A549 (cell line): ENCODE measurements around the gene BTBD7. TPM values are rescaled to one million over a fixed set of nuclear protein-coding genes. Genes with fewer than 3 reads are reported as not detected.

ENCODE experiments used
- ATAC-seq, 2 experiments: fragments of 200-7000 bp in 1 of 2; fragments of >200 bp in 1 of 2; cut with Nextera tagmentation in 1 of 2; cut with Tn5 transposase in 1 of 2; 3 replicates each; pipeline versions ENCODE4 v1.8.0 to v1.9.1; 2018 to 2020; ENCODE audit warnings: mild to moderate bottlenecking in 1 of 2, moderate library complexity in 1 of 2
- CTCF ChIA-PET: fragments of 300-600 bp; sonication (Branson Sonifier 250); formaldehyde crosslinking; extraction: SDS; loops from one replicate; lab custom pipeline; 2021; ENCODE audit warnings: antibody characterized with exemption, inconsistent platforms; lab: Yijun Ruan, JAX
- POLR2A ChIA-PET: fragments of 350-600 bp; formaldehyde crosslinking; extraction: SDS; loops from one replicate; lab custom pipeline; 2021; ENCODE audit warnings: antibody characterized with exemption, inconsistent platforms; lab: Yijun Ruan, JAX
- DNase-seq, 2 experiments: peaks; one replicate each; pipeline versions ENCODE4 v3.0.0 to v3.0.0-alpha.2; 2011 to 2016; ENCODE audit warnings: low read depth in 1 of 2, low spot score in 1 of 2
- FAIRE-seq: peaks from 2 replicates; lab custom pipeline; 2011; peaks lifted over from hg19 to GRCh38; lab: Jason Lieb, UNC
- H3K27ac ChIP-seq, 2 experiments: fragments of >200 bp; sonication (Bioruptor Twin); formaldehyde crosslinking; 3 replicates each; pipeline ENCODE4 v1.5.1; 2016 to 2017
- H3K4me1 ChIP-seq: fragments of >200 bp; sonication (Bioruptor Twin); formaldehyde crosslinking; 3 replicates; pipeline ENCODE4 v1.6.1; 2016
- H3K4me2 ChIP-seq: fragments of >200 bp; sonication (Bioruptor Twin); formaldehyde crosslinking; 3 replicates; pipeline ENCODE4 v1.6.1; 2016
- H3K4me3 ChIP-seq: fragments of >200 bp; sonication (Bioruptor Twin); formaldehyde crosslinking; 3 replicates; pipeline ENCODE4 v1.5.1; 2016
- H3K9me3 ChIP-seq: fragments of >200 bp; sonication (Bioruptor Twin); formaldehyde crosslinking; 3 replicates; pipeline ENCODE4 v1.6.1; 2016
- BCL3 ChIP-seq: fragments of >200 bp; sonication (Bioruptor Twin); formaldehyde crosslinking; IDR thresholded peaks from 3 replicates; pipeline ENCODE4 v1.6.1; 2016
- CBX2 ChIP-seq: fragments of 200-600 bp; sonication (generic); IDR thresholded peaks from 2 replicates; pipeline ENCODE4 v1.6.1; 2016; ENCODE audit warnings: low read depth, mild to moderate bottlenecking, borderline replicate concordance
- CEBPB ChIP-seq, 2 experiments: fragments of >200 bp in 1 of 2; sonication (Bioruptor Twin) in 1 of 2; formaldehyde crosslinking in 1 of 2; IDR thresholded peaks; 2 replicates each; pipeline ENCODE4 v1.6.1; 2012 to 2016
- CHD4 ChIP-seq: fragments of 200-600 bp; sonication (generic); IDR thresholded peaks from 2 replicates; pipeline ENCODE4 v1.6.1; 2016; ENCODE audit warnings: antibody characterized with exemption, mild to moderate bottlenecking, borderline replicate concordance
- EP300 ChIP-seq, 2 experiments: fragments of >200 bp; sonication (Bioruptor Twin); formaldehyde crosslinking; IDR thresholded peaks; 2 replicates in 1 of 2; 3 replicates in 1 of 2; pipeline ENCODE4 v1.6.1; 2016 to 2017
- FOSB ChIP-seq: fragments of 250-450 bp; sonication (Bioruptor Pico); IDR thresholded peaks from 2 replicates; pipeline ENCODE4 v1.5.0; 2020; ENCODE audit warnings: mild to moderate bottlenecking, moderate library complexity
- HOXB13 ChIP-seq: fragments of 250-450 bp; sonication (Bioruptor Pico); IDR thresholded peaks from 2 replicates; pipeline ENCODE4 v1.5.0; 2020; ENCODE audit warnings: low read depth, mild to moderate bottlenecking, moderate library complexity
- JUN ChIP-seq, 2 experiments: fragments of >200 bp; sonication (Bioruptor Twin); formaldehyde crosslinking; IDR thresholded peaks; 2 replicates in 1 of 2; 3 replicates in 1 of 2; pipeline ENCODE4 v1.6.1; 2016 to 2017
- KDM5A ChIP-seq: fragments of 200-600 bp; sonication (generic); IDR thresholded peaks from 2 replicates; pipeline ENCODE4 v1.6.1; 2016; ENCODE audit warnings: antibody characterized with exemption, mild to moderate bottlenecking
- MAX ChIP-seq: IDR thresholded peaks from 2 replicates; pipeline ENCODE4 v1.6.1; 2012
- MAZ ChIP-seq: fragments of 150-350 bp; IDR thresholded peaks from 2 replicates; pipeline ENCODE4 v1.6.1; 2014; ENCODE audit warnings: antibody characterized with exemption, low read depth, low read length, borderline replicate concordance
- NR3C1 ChIP-seq: fragments of >200 bp; sonication (Bioruptor Twin); formaldehyde crosslinking; IDR thresholded peaks from 3 replicates; pipeline ENCODE4 v1.6.1; 2017
- PHF8 ChIP-seq: fragments of 200-600 bp; sonication (generic); IDR thresholded peaks from 2 replicates; pipeline ENCODE4 v1.6.1; 2016; ENCODE audit warnings: low read depth, mild to moderate bottlenecking, antibody characterized with exemption, moderate library complexity, borderline replicate concordance
- POLR2A ChIP-seq: IDR thresholded peaks from 2 replicates; pipeline ENCODE4 v1.6.1; 2012; ENCODE audit warnings: mild to moderate bottlenecking, low read length
- POLR2AphosphoS2 ChIP-seq: conservative IDR thresholded peaks from 2 replicates; pipeline ENCODE4 v1.6.1; 2012; ENCODE audit warnings: low read length, improper control_type of control experiment, inconsistent platforms
- RARB ChIP-seq: fragments of 250-450 bp; sonication (Bioruptor Pico); IDR thresholded peaks from 2 replicates; pipeline ENCODE4 v1.8.0; 2021; ENCODE audit warnings: mild to moderate bottlenecking, moderate library complexity
- SMC3 ChIP-seq: fragments of >200 bp; sonication (Bioruptor Twin); formaldehyde crosslinking; IDR thresholded peaks from 3 replicates; pipeline ENCODE4 v1.6.1; 2018; ENCODE audit warnings: inconsistent platforms
- USF2 ChIP-seq: fragments of 450-650 bp; IDR thresholded peaks from 2 replicates; pipeline ENCODE4 v1.6.1; 2014; ENCODE audit warnings: antibody characterized with exemption
- ZSCAN20 ChIP-seq: fragments of 250-450 bp; sonication (Bioruptor Pico); IDR thresholded peaks from 2 replicates; pipeline ENCODE4 v1.8.0; 2022; ENCODE audit warnings: mild to moderate bottlenecking, moderate library complexity
- WGBS: methylation state at CpG from one replicate; pipeline ENCODE4 v1.1.6; 2017; ENCODE audit errors: missing lambda C conversion rate; 5-methylcytosine and 5-hydroxymethylcytosine counted together
- polyA plus RNA-seq, 4 experiments: library from polyadenylated mRNA; depleted of rRNA in 3 of 4; stranded (reverse); fragments of >200 nt; fragmentation: RNase III in 1 of 4; extraction: RNeasy Plus Mini Kit Qiagen cat#74134 plus additional on column Dnase treatment in 1 of 4; gene quantifications; 2 replicates in 3 of 4; 3 replicates in 1 of 4; pipeline ENCODE4 v1.2.3, GENCODE V29; 2011 to 2017
- TF ChIP-seq, protein P1 (sequence below): fragments of >200 bp; sonication (Bioruptor Twin); formaldehyde crosslinking; IDR thresholded peaks from 3 replicates; pipeline ENCODE4 v1.5.1; 2016
- TF ChIP-seq, protein P2 (sequence below): fragments of >200 bp; sonication (Bioruptor Twin); formaldehyde crosslinking; IDR thresholded peaks from 2 replicates; pipeline ENCODE4 v1.6.1; 2016
- TF ChIP-seq, protein P3 (sequence below): fragments of 250-450 bp; sonication (Bioruptor Pico); IDR thresholded peaks from 2 replicates; pipeline ENCODE4 v1.5.0; 2020; ENCODE audit warnings: low read depth, mild to moderate bottlenecking, moderate library complexity

BTBD7 gene
- polyA plus RNA-seq, 2 of the 4 experiments (the other 2 are of a cell fraction) = 11.1 to 17.4 TPM

DNA sequence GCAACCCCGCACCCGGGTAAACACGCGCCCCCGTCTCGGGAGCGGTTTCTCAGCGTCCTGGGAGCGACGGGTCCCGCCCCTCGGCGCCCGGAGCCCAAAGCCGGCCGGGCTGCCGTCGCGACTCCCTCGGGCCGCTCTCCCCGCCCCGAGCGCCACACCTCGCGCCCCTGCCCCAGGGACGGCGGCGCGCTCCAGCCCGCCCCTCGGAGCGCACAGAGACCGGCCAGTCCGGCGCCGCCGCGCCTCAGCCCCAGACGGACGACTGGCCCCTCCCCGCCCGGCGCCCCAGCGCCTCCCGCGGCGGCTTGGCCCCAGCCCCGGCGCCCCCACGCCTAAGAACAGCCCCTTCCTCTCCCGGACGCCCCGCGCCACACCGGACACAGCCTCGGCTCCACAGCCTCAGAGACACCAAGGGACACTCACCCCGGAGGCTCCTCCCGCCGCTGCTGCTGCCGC lies 411 bp downstream of the BTBD7 start:
- Histone ChIP-seq H3K4me1 (peaks cover 30% of the 10 kb centered on the region), H3K4me3 (peak overlapping the region; percentile 84), H3K9me3 (no peaks in the 10 kb centered on the region; the same call in 2 of the 3 replicates), H3K4me2 (peak overlapping the region; percentile 97), H3K27ac (peak overlapping the region; percentile 91 to 99)
- FAIRE-seq = no peak
- peak in 1 of 2 experiments; percentile 20 for DNase-seq
- CTCF ChIA-PET = interaction anchor here (0.7 to 1.3 kb wide), 3 partner anchors 53 to 125 kb away, joined by 3 to 5 read pairs (median 4); no protein-coding TSS in a partner anchor
- ATAC-seq = peak; percentile 73 to 79
- POLR2A ChIA-PET = no interaction called here
- WGBS = 0% methylated on average over 4 of the region's 61 CpGs
- no peak for TF ChIP-seq CHD4
- TF ChIP-seq CEBPB (IDR thresholded peaks at IDR 0.05) = no peak
- TF ChIP-seq MAX = peak; percentile 37; the same call in 1 of the 2 replicates
- 0 out of 2 replicates have a peak, but pooled peaks have one; percentile 48 for TF ChIP-seq PHF8
- no peak for TF ChIP-seq POLR2A
- no peak for TF ChIP-seq NR3C1
- TF ChIP-seq POLR2AphosphoS2 = no peak
- TF ChIP-seq EP300 (IDR thresholded peaks at IDR 0.05) = no peak
- TF ChIP-seq SMC3 = no peak
- TF ChIP-seq JUN (IDR thresholded peaks at IDR 0.05) = peak in 1 of 2 experiments; percentile 5; a peak in 1 of 5 replicates
- TF ChIP-seq, protein P1, sequence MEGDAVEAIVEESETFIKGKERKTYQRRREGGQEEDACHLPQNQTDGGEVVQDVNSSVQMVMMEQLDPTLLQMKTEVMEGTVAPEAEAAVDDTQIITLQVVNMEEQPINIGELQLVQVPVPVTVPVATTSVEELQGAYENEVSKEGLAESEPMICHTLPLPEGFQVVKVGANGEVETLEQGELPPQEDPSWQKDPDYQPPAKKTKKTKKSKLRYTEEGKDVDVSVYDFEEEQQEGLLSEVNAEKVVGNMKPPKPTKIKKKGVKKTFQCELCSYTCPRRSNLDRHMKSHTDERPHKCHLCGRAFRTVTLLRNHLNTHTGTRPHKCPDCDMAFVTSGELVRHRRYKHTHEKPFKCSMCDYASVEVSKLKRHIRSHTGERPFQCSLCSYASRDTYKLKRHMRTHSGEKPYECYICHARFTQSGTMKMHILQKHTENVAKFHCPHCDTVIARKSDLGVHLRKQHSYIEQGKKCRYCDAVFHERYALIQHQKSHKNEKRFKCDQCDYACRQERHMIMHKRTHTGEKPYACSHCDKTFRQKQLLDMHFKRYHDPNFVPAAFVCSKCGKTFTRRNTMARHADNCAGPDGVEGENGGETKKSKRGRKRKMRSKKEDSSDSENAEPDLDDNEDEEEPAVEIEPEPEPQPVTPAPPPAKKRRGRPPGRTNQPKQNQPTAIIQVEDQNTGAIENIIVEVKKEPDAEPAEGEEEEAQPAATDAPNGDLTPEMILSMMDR = no peak

- ATAC-seq (peak in 1 of 2 experiments; percentile 8; a peak in 4 of 6 replicates), DNase-seq (no peak), FAIRE-seq (no peak)
- Histone ChIP-seq H3K27ac (peak overlapping the region; percentile 91 to 99), H3K9me3 (no peaks in the 10 kb centered on the region), H3K4me2 (peak overlapping the region; percentile 97), H3K4me3 (peak overlapping the region; percentile 84), H3K4me1 (peaks cover 30% of the 10 kb centered on the region)
- WGBS = 13% methylated on average over 20 of the region's 21 CpGs
- no peak for TF ChIP-seq KDM5A
- no peak for TF ChIP-seq POLR2A
- TF ChIP-seq FOSB (CRISPR knock-in tag) = no peak
- TF ChIP-seq HOXB13 (CRISPR knock-in tag) = no peak
- TF ChIP-seq, protein P2, sequence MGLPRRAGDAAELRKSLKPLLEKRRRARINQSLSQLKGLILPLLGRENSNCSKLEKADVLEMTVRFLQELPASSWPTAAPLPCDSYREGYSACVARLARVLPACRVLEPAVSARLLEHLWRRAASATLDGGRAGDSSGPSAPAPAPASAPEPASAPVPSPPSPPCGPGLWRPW = no peak
- TF ChIP-seq, protein P3, sequence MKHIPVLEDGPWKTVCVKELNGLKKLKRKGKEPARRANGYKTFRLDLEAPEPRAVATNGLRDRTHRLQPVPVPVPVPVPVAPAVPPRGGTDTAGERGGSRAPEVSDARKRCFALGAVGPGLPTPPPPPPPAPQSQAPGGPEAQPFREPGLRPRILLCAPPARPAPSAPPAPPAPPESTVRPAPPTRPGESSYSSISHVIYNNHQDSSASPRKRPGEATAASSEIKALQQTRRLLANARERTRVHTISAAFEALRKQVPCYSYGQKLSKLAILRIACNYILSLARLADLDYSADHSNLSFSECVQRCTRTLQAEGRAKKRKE (CRISPR knock-in tag) = no peak
- TF ChIP-seq CBX2 = no peak
- no peak for TF ChIP-seq MAZ
- no peak for TF ChIP-seq MAX
- TF ChIP-seq ZSCAN20 (CRISPR knock-in tag) = no peak
- no peak for TF ChIP-seq BCL3
- no peak for TF ChIP-seq RARB (CRISPR knock-in tag)
- TF ChIP-seq USF2 = no peak
- CTCF ChIA-PET = interaction anchor here (0.7 to 2.0 kb wide), 4 partner anchors 14 to 124 kb away, joined by 3 to 5 read pairs (median 4); no protein-coding TSS in a partner anchor
- POLR2A ChIA-PET = no interaction called here
These were observed 974 bp downstream of the BTBD7 start for GRCh38 chr14:93331728-93332396.
